SK-N-MC (cell line): Measurements from ENCODE around the gene HYAL2.

Experiments
- EZH2 ChIP-seq: fragments of 200-600 bp; sonication (generic); IDR thresholded peaks from one replicate; pipeline ENCODE4 v1.6.1; 2017; ENCODE audit warnings: antibody characterized with exemption
- POLR2AphosphoS5 ChIP-seq: IDR thresholded peaks from 2 replicates; pipeline ENCODE4 v1.6.1; 2012; ENCODE audit warnings: mild to moderate bottlenecking, low read depth, low read length, borderline replicate concordance

GRCh38 chr3:50269977-50270413 is 52.5 kb downstream of the HYAL2 start:
- TF ChIP-seq EZH2 = no peak
- no peak for TF ChIP-seq POLR2AphosphoS5
